ENCODE measurements around the gene TRAF2. TPM values are rescaled to one million over a fixed set of nuclear protein-coding genes. Genes with fewer than 3 reads are reported as not detected.

Gene TRAF2
- total RNA-seq, 1 donor from 2014 or later, result 5.3 TPM

DNA sequence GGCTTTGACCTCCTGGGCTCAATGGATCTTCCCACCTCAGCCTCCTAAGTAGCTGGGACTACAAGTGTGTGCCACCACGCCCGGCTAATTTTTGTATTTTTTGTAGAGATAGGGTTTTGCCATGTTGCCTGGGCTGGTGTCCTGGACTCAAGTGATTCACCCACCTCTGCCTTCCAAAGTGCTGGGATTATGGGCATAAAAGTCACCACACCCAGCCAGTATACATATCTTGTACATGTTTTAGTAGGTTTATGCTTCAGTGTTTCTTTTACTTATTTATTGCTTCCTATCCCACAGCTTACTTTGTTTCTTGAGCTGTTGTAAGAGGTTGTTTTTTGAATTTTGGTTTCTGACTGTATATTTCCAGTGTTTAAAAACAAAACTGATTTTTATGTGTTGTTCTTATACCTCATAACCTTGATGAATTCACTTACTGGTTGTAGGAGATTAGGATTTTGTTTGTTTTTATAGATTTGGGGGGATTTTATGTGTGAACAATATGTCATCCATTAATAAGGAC, 45.4 kb downstream of the TRAF2 start:
- H3K27me3 ChIP-seq (ENCODE audit: control insufficient read depth, insufficient read depth, low read length), result no peaks in the 10 kb centered on the region
- no peak overlapping the region for H3K4me3 ChIP-seq (ENCODE audit: low read depth, low read length)
- DNase-seq (ENCODE audit: low read depth) (peak; percentile 17), FAIRE-seq (no peak)
- TF ChIP-seq, protein P1, sequence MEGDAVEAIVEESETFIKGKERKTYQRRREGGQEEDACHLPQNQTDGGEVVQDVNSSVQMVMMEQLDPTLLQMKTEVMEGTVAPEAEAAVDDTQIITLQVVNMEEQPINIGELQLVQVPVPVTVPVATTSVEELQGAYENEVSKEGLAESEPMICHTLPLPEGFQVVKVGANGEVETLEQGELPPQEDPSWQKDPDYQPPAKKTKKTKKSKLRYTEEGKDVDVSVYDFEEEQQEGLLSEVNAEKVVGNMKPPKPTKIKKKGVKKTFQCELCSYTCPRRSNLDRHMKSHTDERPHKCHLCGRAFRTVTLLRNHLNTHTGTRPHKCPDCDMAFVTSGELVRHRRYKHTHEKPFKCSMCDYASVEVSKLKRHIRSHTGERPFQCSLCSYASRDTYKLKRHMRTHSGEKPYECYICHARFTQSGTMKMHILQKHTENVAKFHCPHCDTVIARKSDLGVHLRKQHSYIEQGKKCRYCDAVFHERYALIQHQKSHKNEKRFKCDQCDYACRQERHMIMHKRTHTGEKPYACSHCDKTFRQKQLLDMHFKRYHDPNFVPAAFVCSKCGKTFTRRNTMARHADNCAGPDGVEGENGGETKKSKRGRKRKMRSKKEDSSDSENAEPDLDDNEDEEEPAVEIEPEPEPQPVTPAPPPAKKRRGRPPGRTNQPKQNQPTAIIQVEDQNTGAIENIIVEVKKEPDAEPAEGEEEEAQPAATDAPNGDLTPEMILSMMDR (IDR thresholded peaks at IDR 0.05; ENCODE audit: insufficient read depth, low read length, severe bottlenecking), result no peak
- H3K36me3 ChIP-seq (ENCODE audit: control insufficient read depth, insufficient read depth, low read length), result peaks cover 1% of the 10 kb centered on the region

DNA sequence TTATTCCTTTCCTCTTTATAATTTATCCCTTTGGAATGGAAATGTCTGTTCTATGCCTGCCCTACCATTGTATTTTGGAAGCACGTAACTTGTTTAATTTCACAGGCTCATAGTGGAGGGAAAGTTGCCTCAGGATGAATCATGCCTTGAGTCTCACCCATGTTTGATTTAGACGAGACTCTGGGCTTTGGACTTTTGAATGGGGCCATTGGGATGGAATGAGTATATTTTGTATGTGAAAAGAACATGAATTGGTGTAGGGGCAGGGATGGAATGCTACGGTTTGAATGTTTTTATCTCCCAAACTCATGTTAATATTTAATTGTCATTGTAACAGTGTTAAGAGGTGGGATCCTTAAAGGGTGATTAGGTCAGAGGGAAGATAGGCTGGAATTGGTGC, 48.0 kb downstream of the TRAF2 start:
- TF ChIP-seq, protein P1 (IDR thresholded peaks at IDR 0.05; ENCODE audit: insufficient read depth, low read length, severe bottlenecking), result no peak
- Histone ChIP-seq H3K27me3 (ENCODE audit: control insufficient read depth, insufficient read depth, low read length) (no peaks in the 10 kb centered on the region), H3K4me3 (ENCODE audit: low read depth, low read length) (no peak overlapping the region), H3K36me3 (ENCODE audit: control insufficient read depth, insufficient read depth, low read length) (no peaks in the 10 kb centered on the region)
- DNase-seq (ENCODE audit: low read depth) (no peak), FAIRE-seq (peak; percentile 28)

DNA sequence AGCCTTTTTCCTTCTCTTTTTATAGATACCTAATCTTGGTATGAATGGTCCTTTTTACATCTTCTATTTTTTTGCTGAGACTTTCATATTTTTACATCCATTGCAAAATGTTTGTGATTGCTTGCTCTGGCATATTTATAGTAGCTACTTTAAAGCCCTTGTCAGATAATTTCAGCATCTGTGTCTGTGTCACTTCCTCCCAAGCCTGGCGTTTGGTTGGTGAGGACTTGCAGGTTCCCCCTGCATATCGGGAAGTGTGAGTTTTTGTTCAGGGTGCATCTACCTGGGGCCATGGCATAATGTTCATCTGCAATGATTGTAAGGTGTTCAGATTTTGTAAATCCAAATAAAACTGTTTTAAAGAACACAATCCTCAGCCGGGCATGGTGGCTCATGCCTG, 49.3 kb downstream of the TRAF2 start:
- Histone ChIP-seq H3K36me3 (ENCODE audit: control insufficient read depth, insufficient read depth, low read length) (peaks cover 5% of the 10 kb centered on the region), H3K4me3 (ENCODE audit: low read depth, low read length) (no peak overlapping the region), H3K27me3 (ENCODE audit: control insufficient read depth, insufficient read depth, low read length) (no peaks in the 10 kb centered on the region)
- TF ChIP-seq, protein P1 (IDR thresholded peaks at IDR 0.05; ENCODE audit: insufficient read depth, low read length, severe bottlenecking), result no peak
- FAIRE-seq (no peak), DNase-seq (ENCODE audit: low read depth) (no peak)

DNA sequence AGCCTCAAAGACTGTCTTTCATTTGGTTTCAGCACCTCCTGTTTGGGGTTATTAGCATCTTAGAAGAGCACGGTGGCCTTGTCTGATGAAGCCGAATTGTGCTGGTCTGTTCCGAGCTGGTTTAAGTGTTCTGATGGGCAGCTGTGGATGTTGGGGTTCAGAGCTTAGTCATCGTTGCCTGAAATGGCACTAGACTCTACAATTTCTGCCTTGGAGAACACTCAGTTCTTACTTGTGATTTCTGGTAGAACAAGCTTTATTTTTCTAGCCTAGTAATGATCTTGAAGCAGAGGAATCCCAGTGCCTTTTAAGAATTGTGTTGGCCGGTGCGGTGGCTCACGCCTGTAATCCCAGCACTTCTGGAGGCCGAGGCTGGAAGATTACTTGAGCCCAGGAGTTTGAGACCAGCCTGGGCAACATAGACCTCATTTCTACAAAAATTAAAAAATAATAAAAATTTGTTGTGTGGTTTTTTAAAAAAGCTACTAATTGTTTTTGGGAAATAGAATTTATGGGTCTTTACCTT, 50.4 kb downstream of the TRAF2 start:
- TF ChIP-seq, protein P1 (IDR thresholded peaks at IDR 0.05; ENCODE audit: insufficient read depth, low read length, severe bottlenecking), result no peak
- peaks cover 15% of the 10 kb centered on the region for H3K36me3 ChIP-seq (ENCODE audit: control insufficient read depth, insufficient read depth, low read length)
- no peak for FAIRE-seq

DNA sequence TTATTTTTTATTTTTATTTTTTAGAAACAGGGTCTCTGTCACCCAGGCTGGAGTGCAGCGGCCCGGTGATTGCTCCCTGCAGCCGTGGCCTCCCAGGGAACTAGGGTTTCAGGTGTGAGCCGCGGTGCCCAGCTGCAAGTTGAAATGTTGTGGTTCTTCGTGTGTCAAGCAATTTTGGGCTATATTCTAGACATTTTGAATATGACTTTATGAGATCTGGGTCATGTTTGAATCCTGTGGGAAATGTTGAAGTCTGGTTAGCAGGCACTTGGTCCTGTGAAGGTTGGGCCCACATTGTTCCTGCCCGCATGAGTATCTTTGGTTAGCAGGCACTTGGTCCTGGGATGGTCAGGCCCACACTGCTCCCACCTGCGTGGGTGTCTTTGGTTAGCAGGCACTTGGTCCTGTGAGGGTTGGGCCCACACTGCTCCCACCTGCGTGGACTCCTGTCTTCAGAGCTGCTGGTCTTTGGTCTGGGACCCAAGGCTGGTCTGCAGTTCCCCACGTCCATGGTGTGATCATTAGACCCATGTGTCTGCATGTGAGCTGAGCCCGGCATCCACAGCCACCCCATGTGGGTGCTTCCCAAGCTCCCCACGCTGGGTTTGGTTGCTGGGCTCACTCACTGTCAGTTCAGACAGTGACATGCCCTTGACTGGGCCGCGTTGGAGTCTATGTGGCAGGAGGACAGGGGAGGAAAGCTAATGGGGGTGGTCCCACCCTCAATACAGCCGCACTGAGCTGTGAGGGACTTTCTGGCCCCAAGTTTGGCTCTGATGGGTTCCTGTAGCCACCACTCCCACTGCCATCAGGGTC, 51.1 kb downstream of the TRAF2 start:
- DNase-seq (ENCODE audit: low read depth), result no peak
- TF ChIP-seq, protein P1 (IDR thresholded peaks at IDR 0.05; ENCODE audit: insufficient read depth, low read length, severe bottlenecking), result no peak
- H3K36me3 ChIP-seq (ENCODE audit: control insufficient read depth, insufficient read depth, low read length), result peaks cover 18% of the 10 kb centered on the region
- H3K4me3 ChIP-seq (ENCODE audit: low read depth, low read length), result no peak overlapping the region
- H3K27me3 ChIP-seq (ENCODE audit: control insufficient read depth, insufficient read depth, low read length), result no peaks in the 10 kb centered on the region
- FAIRE-seq, result no peak

More for the DNA sequence above, 50.4 kb downstream of the TRAF2 start:
- no peak for DNase-seq (ENCODE audit: low read depth)
- H3K27me3 ChIP-seq (ENCODE audit: control insufficient read depth, insufficient read depth, low read length), result no peaks in the 10 kb centered on the region
- H3K4me3 ChIP-seq (ENCODE audit: low read depth, low read length), result no peak overlapping the region
